ENCODE data around the gene DIPK1A. TPM values are rescaled to one million over a fixed set of nuclear protein-coding genes. Genes with fewer than 3 reads are reported as not detected.

The DIPK1A gene
- total RNA-seq: 4.5 and 5.5 TPM in 2 replicates

DNA sequence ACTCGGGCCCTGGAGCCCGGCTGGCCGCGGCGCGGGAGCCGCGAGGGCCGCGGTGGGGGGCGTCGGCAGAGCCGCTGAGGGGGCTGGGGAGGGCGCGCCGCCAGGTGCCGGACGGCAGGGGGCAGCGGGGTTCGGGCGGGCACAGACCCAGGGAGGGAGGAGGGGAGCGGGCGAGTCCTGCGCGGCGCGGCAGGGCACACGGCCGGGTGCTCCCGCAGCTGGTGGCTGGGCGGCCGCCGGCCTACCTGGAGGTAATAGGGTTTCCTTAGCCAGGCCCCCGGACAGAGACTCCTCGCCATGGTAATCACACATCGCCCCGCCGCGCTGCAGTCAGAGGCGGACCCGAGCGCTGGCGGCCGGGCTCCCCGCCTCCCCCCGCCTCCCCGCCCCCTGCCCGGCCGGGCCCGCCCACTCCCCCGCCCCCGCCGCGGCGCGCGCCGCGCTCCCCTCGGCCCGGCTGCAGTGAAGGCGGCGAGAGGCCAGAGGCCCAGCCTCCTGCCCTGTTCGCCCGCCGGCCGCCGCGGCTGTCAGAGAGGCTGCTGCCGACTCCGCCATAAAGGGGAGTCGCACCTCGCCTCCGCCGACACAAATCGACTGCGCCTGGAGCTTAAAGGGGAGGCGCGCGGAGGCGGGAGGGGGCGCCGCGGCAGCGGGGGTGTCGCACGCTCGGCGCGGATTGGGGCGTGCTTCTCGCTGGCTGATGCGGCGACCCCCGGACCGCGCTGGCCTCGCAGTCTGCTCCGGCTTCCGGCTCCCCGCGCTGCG is at the start of gene DIPK1A:
Gene DIPK1A (minus strand): TSS at position 332 of the 765 bp plus-strand sequence. CDS start 33 bp downstream, at position 299.

DNA sequence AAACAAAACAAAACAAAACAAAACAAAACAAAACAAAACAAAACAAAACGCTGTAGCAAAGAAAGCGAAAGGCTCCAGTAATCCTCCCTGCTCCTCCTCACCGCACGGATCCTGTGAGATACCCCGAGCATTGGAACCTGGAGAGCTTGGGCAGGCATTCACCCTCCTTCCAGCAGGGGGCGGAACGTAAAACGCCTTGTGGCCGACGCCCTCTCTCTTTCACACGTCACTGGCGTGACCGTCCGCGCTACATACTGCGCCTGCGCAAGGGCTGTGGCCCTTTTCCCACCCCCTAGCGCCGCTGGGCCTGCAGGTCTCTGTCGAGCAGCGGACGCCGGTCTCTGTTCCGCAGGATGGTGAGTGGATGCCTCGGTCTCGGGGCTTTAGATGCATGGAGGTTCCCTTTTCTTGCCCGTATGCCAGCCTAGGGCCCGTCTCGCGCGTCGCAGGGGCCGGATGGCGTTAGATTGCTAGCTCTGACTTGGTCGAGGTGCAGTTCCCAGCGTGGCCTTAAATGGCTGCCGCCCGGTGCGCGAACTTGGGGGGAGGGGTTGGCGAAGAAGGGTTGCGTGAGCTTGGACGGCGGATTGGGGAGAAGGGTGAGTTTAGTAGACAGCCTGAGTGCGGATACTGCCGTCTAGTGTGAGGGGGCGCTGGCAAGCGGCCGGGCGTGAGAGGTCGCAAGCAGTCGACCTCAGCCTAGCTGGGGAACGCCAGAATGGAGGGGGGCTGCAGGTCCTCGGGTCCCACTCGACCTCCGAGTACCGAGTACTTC is 129.3 kb downstream of the DIPK1A start, which contains the start of gene RPL5:
Gene RPL5 (plus strand): TSS at position 279 of the 775 bp plus-strand sequence. CDS start 75 bp downstream, at position 354.

Other genes starting within 250 kb of the DIPK1A start
- 7.4 and 7.7 TPM in 2 replicates for gene EVI5, start 176.4 kb downstream of the DIPK1A start, total RNA-seq
- gene RPL5, start 129.4 kb downstream of the DIPK1A start, total RNA-seq: 1,657 and 1,710 TPM in 2 replicates
- gene MTF2, start 117.8 kb upstream of the DIPK1A start, total RNA-seq: 5.4 and 6.4 TPM in 2 replicates
- gene TMED5, start 219.0 kb upstream of the DIPK1A start, total RNA-seq: 52.5 and 56.0 TPM in 2 replicates
- gene CCDC18, start 219.3 kb upstream of the DIPK1A start, total RNA-seq: 6.7 and 15.3 TPM in 2 replicates